ENCODE measurements around the gene MYCN.

- TF ChIP-seq EZH2phosphoT487 (IDR thresholded peaks at IDR 0.05; ENCODE audit: low read depth, severe bottlenecking, unreplicated experiment) (no peak), CTCF (IDR thresholded peaks at IDR 0.05; ENCODE audit: poor library complexity) (no peak), EZH2 (IDR thresholded peaks at IDR 0.05; ENCODE audit: borderline replicate concordance) (no peak)
These were observed 12.8 kb downstream of the MYCN start for GRCh38 chr2:15953147-15953630.
